ENCODE data around the gene CNTN5.

CNTN5 gene

DNA sequence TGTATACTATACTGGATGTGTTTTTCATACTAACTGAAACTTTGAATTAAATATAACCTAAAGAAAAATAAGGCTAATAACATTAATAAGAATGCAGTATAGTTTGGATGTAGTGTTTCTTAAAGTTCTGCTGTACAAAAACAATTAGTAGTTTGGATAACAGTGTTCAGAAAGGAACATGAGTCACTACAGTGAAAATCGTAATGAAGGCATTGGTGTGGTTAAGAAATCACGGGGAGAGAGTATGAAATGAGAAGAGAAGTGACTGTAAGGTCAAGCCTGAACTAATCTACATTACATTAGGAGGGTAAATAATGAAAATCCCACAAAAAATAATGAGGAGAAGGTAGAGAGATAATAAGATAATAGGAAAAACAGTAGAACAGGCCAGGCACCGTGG is 939.8 kb downstream of the CNTN5 start:
- Histone ChIP-seq H3K4me3 (no peak overlapping the region), H3K27ac (no peak overlapping the region)
- TF ChIP-seq, protein P1, sequence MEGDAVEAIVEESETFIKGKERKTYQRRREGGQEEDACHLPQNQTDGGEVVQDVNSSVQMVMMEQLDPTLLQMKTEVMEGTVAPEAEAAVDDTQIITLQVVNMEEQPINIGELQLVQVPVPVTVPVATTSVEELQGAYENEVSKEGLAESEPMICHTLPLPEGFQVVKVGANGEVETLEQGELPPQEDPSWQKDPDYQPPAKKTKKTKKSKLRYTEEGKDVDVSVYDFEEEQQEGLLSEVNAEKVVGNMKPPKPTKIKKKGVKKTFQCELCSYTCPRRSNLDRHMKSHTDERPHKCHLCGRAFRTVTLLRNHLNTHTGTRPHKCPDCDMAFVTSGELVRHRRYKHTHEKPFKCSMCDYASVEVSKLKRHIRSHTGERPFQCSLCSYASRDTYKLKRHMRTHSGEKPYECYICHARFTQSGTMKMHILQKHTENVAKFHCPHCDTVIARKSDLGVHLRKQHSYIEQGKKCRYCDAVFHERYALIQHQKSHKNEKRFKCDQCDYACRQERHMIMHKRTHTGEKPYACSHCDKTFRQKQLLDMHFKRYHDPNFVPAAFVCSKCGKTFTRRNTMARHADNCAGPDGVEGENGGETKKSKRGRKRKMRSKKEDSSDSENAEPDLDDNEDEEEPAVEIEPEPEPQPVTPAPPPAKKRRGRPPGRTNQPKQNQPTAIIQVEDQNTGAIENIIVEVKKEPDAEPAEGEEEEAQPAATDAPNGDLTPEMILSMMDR (IDR thresholded peaks at IDR 0.05): no peak
- no peak for DNase-seq (ENCODE audit: low spot score)

DNA sequence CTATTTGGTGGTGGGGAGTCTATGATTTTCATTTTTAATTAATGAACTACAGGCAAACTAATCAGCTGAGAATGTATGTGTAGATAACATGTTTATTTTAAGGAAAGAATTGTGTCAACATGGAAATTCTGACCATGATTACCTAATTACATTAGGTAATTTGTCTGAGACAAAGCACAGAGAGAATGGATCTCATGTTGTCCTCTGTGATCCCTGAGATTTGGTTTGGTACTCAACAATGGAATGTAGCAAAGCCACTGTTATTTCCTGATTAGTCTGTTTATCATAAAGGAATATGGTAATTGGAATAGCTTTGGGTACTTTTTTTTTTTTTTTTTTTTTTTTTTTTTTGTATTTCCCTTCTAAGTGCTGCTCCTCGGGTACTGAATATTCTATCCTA is 947.6 kb downstream of the CNTN5 start:
- H3K4me3 ChIP-seq: no peak overlapping the region
- no peak overlapping the region for H3K27ac ChIP-seq
- no peak for DNase-seq (ENCODE audit: low spot score)
- TF ChIP-seq, protein P1 (IDR thresholded peaks at IDR 0.05): no peak

DNA sequence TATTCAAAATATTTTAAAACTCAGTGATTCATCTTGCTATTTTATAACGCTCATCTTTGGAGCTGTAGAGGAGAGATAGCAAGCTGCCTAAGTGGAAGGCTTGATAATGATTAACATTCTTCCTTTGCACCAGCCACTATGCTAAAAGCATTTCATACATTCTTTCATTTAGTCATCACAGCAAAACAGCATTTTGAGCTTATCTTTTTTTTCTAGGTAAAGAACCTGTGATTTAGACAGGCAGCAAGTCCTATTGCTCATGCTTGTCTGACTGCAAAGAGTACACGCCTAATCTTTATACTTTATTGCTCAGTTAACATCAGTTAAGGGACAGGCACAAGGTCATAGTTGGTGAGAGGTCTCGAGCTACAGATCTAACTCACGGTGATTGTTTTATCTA is 953.2 kb downstream of the CNTN5 start:
- DNase-seq (ENCODE audit: low spot score): no peak
- no peak overlapping the region for H3K4me3 ChIP-seq
- H3K27ac ChIP-seq: no peak overlapping the region
- TF ChIP-seq, protein P1 (IDR thresholded peaks at IDR 0.05): no peak

DNA sequence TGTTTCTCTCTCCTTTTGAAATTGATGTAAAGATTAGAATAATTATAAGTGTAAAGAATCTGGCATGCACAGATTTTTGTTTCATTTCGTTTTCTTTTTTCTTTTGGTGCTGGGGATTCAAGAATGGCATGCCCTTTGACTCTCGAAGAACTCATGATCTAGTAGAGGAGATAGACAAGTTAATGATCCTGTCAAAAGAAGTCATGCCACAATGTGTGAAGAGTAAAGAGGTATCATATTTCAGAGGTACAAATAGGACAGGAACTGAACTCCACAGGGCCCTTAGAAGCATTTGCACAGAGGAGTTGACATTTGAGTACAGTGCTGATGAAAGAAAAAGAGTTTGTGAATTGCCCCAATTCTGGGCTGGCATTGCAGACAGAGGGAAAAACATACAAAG is 958.3 kb downstream of the CNTN5 start:
- TF ChIP-seq, protein P1 (IDR thresholded peaks at IDR 0.05): no peak
- no peak for DNase-seq (ENCODE audit: low spot score)
- Histone ChIP-seq H3K27ac (no peak overlapping the region), H3K4me3 (no peak overlapping the region)

DNA sequence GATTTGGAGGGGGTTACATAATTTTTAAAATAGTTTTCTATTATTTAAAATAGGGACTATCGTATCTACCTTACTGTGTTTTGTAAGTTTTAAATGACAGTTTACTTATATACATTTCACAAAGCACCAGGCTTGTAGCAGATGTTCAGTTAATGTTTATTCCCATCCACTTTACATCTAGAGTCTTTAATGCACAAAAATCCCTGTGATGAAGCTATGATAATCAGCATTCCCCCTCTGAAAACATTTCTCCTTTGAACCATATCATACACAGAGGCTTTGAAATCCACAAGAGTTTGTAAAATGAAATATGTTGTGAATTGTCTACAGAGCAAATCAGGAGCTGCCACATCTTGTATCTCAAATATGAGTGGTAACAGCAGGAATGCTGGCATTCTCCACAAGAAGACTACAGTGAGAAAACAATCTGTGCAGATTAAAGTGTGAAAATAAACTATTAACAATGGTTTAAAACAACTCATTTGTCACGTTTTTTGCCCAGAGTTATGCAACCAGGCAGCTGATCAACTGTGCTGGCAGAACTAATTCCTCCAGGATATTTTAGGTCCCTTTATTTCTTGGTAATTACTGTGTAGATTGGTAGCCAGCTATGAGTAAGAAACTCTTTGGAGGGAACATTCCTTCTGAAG is 967.2 kb downstream of the CNTN5 start:
- Histone ChIP-seq H3K27ac (no peak overlapping the region), H3K4me3 (no peak overlapping the region)
- TF ChIP-seq, protein P1 (IDR thresholded peaks at IDR 0.05): no peak
- DNase-seq (ENCODE audit: low spot score): no peak

DNA sequence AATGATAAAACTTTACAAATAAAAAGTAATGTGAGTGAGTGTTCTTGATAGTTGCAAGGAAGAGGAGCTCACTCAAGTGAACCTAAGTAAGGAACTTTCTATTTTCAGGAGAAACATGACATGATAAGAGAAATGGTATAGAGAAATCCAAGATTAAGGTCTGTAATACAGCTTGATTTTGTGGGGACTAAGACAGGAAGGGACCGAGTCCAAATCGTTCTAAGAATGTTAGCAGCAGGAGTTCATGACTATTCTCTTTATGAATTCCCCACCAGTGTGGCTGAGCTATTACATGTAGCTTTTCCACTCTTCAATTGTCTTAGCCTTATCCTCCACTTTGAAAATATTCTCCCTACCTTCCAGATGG is 967.7 kb downstream of the CNTN5 start:
- Histone ChIP-seq H3K4me3 (no peak overlapping the region), H3K27ac (no peak overlapping the region)
- DNase-seq (ENCODE audit: low spot score): no peak
- TF ChIP-seq, protein P1 (IDR thresholded peaks at IDR 0.05): no peak

DNA sequence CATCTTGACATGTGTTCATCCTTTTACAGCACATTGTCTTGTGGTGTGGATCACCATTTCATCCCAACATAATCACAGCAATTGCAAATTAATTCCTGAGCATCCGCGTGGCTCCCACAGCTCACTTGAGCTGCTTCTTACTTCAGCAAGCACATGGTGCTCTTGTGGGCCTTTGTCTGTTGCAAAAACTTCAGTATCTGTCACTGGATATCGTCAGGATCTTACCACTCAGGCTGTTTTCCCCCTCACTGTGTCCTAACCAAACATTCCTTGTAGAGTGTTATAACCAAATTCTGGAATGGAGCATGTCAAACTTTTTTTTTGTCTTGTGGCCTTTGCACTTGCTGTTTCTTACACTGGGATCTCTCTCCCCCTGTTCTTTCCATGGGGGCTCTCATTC is 983.2 kb downstream of the CNTN5 start:
- TF ChIP-seq, protein P1 (IDR thresholded peaks at IDR 0.05): no peak
- DNase-seq (ENCODE audit: low spot score): no peak

More for the DNA sequence above, 983.2 kb downstream of the CNTN5 start:
- Histone ChIP-seq H3K27ac (no peak overlapping the region), H3K4me3 (no peak overlapping the region)

All from coronary artery (tissue), 2 donors.